GM06990 (cell line): ENCODE results near the gene PNPLA5.

Source experiments
- DNase-seq: peaks from one replicate; pipeline ENCODE4 v3.0.0-alpha.2; 2011; ENCODE audit not compliant: insufficient read length; ENCODE audit errors: extremely low read depth
- H3K27me3 ChIP-seq: replicated peaks from 2 replicates; pipeline ENCODE4 v1.6.0; 2011; ENCODE audit warnings: low read length; ENCODE audit not compliant: control insufficient read depth, insufficient read depth
- H3K36me3 ChIP-seq: 2 replicates; pipeline ENCODE4 v1.5.1; 2011; ENCODE audit warnings: low read length; ENCODE audit not compliant: control insufficient read depth, insufficient read depth
- H3K4me3 ChIP-seq: replicated peaks from 2 replicates; pipeline ENCODE4 v1.5.1; 2011; ENCODE audit warnings: low read depth, mild to moderate bottlenecking, control low read depth, low read length
- CTCF ChIP-seq: IDR thresholded peaks from 2 replicates; pipeline ENCODE4 v1.5.1; 2011; ENCODE audit warnings: low read length, control low read depth, mild to moderate bottlenecking, inconsistent platforms; ENCODE audit not compliant: insufficient read depth, poor library complexity, severe bottlenecking

Gene PNPLA5

DNA sequence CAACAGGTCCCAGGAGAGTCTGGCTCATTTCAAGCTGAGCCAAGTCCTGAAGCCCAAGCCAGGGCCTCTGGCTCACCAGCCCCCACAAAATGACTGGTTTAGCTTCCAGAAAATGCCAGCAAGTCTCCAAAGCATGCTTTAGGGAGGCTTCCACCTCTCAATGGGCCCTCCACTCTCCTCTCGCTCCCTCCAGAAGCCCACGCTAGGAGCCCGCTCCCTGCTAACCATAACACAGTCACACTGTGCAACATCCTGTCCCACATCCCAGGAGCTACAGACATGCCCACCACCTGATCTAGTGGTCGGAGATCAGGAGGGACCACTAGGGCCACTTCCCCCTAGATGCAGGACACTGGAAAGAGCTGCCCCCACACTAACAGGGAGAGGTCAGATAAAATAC lies 36.4 kb downstream of the PNPLA5 start:
- Histone ChIP-seq H3K27me3 (no peaks in the 10 kb centered on the region; the same call in 1 of the 2 replicates), H3K36me3 (no peaks in the 10 kb centered on the region), H3K4me3 (no peak overlapping the region)
- no peak for TF ChIP-seq CTCF
- no peak for DNase-seq

- no peak for TF ChIP-seq CTCF
- Histone ChIP-seq H3K4me3 (no peak overlapping the region), H3K36me3 (no peaks in the 10 kb centered on the region), H3K27me3 (no peaks in the 10 kb centered on the region; the same call in 1 of the 2 replicates)
- DNase-seq, result no peak
These were observed 37.0 kb downstream of the PNPLA5 start for GRCh38 chr22:43854786-43855271.

- TF ChIP-seq CTCF, result no peak
- Histone ChIP-seq H3K4me3 (no peak overlapping the region), H3K27me3 (no peaks in the 10 kb centered on the region; the same call in 1 of the 2 replicates), H3K36me3 (no peaks in the 10 kb centered on the region)
- no peak for DNase-seq
These were observed 37.6 kb downstream of the PNPLA5 start for GRCh38 chr22:43854121-43854785.

DNA sequence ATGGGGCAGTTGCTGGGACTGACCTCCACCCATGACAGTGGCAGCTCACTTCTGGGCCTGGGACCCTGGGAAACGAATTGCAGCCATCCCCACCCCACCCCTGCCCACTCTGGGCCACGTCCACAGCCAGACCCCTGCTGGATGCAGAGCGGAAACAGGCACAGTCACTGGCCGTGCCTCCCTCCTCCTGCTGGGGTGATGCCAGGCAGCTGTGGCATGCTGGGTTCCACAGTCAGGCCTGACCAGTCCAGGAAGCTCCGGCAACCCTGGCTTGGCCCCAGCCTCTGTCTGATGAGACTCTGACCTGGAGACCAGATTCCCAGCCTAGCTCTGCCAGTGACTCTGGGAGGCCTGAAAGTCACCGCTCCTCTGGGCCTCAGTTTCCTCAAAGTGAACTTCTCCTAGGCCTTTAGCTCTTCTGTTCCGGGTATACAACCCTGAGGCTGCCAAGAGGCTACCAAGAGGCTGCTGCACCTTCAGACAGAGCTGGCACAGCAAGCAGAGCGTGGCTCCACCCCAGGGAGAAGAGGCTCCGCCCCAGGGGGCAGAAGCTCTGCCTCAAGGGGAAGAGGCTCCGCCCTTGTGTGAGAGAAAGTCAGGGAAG lies 38.4 kb downstream of the PNPLA5 start:
- no peak for DNase-seq
- Histone ChIP-seq H3K4me3 (no peak overlapping the region), H3K36me3 (no peaks in the 10 kb centered on the region), H3K27me3 (no peaks in the 10 kb centered on the region; the same call in 1 of the 2 replicates)
- no peak for TF ChIP-seq CTCF

- Histone ChIP-seq H3K27me3 (no peaks in the 10 kb centered on the region; the same call in 1 of the 2 replicates), H3K4me3 (no peak overlapping the region), H3K36me3 (no peaks in the 10 kb centered on the region)
- no peak for DNase-seq
- no peak for TF ChIP-seq CTCF
These were observed 39.1 kb downstream of the PNPLA5 start for GRCh38 chr22:43852573-43853327.
